GM06990 (cell line): ENCODE results near the gene NREP.

Source experiments
- DNase-seq: peaks from one replicate; pipeline ENCODE4 v3.0.0-alpha.2; 2011; ENCODE audit not compliant: insufficient read length; ENCODE audit errors: extremely low read depth
- H3K27me3 ChIP-seq: replicated peaks from 2 replicates; pipeline ENCODE4 v1.6.0; 2011; ENCODE audit warnings: low read length; ENCODE audit not compliant: control insufficient read depth, insufficient read depth
- H3K36me3 ChIP-seq: 2 replicates; pipeline ENCODE4 v1.5.1; 2011; ENCODE audit warnings: low read length; ENCODE audit not compliant: control insufficient read depth, insufficient read depth
- H3K4me3 ChIP-seq: replicated peaks from 2 replicates; pipeline ENCODE4 v1.5.1; 2011; ENCODE audit warnings: low read depth, mild to moderate bottlenecking, control low read depth, low read length
- CTCF ChIP-seq: IDR thresholded peaks from 2 replicates; pipeline ENCODE4 v1.5.1; 2011; ENCODE audit warnings: low read length, control low read depth, mild to moderate bottlenecking, inconsistent platforms; ENCODE audit not compliant: insufficient read depth, poor library complexity, severe bottlenecking

Gene NREP

GRCh38 chr5:111699324-111699723, 57.7 kb downstream of the NREP start:
- Histone ChIP-seq H3K27me3 (no peaks in the 10 kb centered on the region; the same call in 1 of the 2 replicates), H3K4me3 (no peak overlapping the region), H3K36me3 (no peaks in the 10 kb centered on the region)
- no peak for DNase-seq
- no peak for TF ChIP-seq CTCF

- Histone ChIP-seq H3K27me3 (no peaks in the 10 kb centered on the region; the same call in 1 of the 2 replicates), H3K36me3 (no peaks in the 10 kb centered on the region), H3K4me3 (no peak overlapping the region)
- DNase-seq: no peak
- TF ChIP-seq CTCF: no peak
Measured at GRCh38 chr5:111697881-111698757, 58.9 kb downstream of the NREP start.

- H3K27me3 ChIP-seq: no peaks in the 10 kb centered on the region; the same call in 1 of the 2 replicates
- no peak overlapping the region for H3K4me3 ChIP-seq
- TF ChIP-seq CTCF: no peak
- no peak for DNase-seq
- H3K36me3 ChIP-seq: no peaks in the 10 kb centered on the region
Measured at GRCh38 chr5:111697215-111697614, 59.8 kb downstream of the NREP start.

GRCh38 chr5:111695991-111696390, 61.0 kb downstream of the NREP start:
- no peak for DNase-seq
- no peak for TF ChIP-seq CTCF
- Histone ChIP-seq H3K36me3 (no peaks in the 10 kb centered on the region), H3K27me3 (no peaks in the 10 kb centered on the region; the same call in 1 of the 2 replicates), H3K4me3 (no peak overlapping the region)

GRCh38 chr5:111694133-111694532, 62.9 kb downstream of the NREP start:
- H3K27me3 ChIP-seq: no peaks in the 10 kb centered on the region; the same call in 1 of the 2 replicates
- H3K4me3 ChIP-seq: no peak overlapping the region
- no peaks in the 10 kb centered on the region for H3K36me3 ChIP-seq
- TF ChIP-seq CTCF: no peak
- DNase-seq: no peak

- Histone ChIP-seq H3K36me3 (no peaks in the 10 kb centered on the region), H3K4me3 (no peak overlapping the region), H3K27me3 (no peaks in the 10 kb centered on the region; the same call in 1 of the 2 replicates)
- TF ChIP-seq CTCF: no peak
- no peak for DNase-seq
Measured at GRCh38 chr5:111691914-111692313, 65.1 kb downstream of the NREP start.
